Ishikawa (cell line): ENCODE data around the gene TBX20.

Experiments used
- CREB1 ChIP-seq: IDR thresholded peaks from 2 replicates; pipeline ENCODE4 v1.6.1; 2012; ENCODE audit warnings: low read depth
- TCF12 ChIP-seq: IDR thresholded peaks from 2 replicates; pipeline ENCODE4 v1.6.1; 2012; ENCODE audit warnings: low read depth

- TF ChIP-seq TCF12 (no peak), CREB1 (no peak)
These were observed 35.5 kb upstream of the TBX20 start for GRCh38 chr7:35289376-35289775.
